Lower leg skin (tissue), 3 donors: ENCODE results near the gene SPATA31C1.

Experiments
- POLR2A ChIP-seq, 2 donors: fragments of 450-650 bp; IDR thresholded peaks; one replicate each; pipeline ENCODE4 v1.6.1; 2016 to 2017; ENCODE audit warnings: antibody characterized with exemption in 2 of 2, mild to moderate bottlenecking in 1 of 2, moderate library complexity in 1 of 2
- TF ChIP-seq, protein P1 (sequence below), 3 donors: fragments of 450-650 bp; IDR thresholded peaks; one replicate each; pipeline ENCODE4 v1.5.1; 2016; ENCODE audit warnings: antibody characterized with exemption in 3 of 3, mild to moderate bottlenecking in 3 of 3, moderate library complexity in 2 of 3

DNA sequence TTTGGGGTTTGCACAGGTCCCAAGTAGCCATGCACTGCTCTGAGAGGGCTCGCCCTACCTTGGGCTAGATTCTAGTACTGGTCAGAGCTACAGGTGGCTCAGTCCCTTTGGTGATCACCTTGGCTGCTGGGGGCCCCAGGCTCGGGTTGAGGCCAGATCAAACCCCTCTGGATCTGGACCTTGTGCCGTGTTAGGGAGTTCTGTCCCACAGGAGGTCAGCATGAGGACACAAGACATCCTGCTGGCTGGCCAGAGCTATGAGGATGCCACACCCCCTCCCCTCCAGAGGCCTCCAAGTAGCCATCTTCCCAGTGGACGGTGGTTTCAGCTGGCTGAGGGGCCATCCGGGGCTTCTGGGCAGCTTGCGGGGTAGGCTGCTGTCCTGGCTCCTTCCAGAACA, 46.0 kb downstream of the SPATA31C1 start:
- TF ChIP-seq, protein P1, sequence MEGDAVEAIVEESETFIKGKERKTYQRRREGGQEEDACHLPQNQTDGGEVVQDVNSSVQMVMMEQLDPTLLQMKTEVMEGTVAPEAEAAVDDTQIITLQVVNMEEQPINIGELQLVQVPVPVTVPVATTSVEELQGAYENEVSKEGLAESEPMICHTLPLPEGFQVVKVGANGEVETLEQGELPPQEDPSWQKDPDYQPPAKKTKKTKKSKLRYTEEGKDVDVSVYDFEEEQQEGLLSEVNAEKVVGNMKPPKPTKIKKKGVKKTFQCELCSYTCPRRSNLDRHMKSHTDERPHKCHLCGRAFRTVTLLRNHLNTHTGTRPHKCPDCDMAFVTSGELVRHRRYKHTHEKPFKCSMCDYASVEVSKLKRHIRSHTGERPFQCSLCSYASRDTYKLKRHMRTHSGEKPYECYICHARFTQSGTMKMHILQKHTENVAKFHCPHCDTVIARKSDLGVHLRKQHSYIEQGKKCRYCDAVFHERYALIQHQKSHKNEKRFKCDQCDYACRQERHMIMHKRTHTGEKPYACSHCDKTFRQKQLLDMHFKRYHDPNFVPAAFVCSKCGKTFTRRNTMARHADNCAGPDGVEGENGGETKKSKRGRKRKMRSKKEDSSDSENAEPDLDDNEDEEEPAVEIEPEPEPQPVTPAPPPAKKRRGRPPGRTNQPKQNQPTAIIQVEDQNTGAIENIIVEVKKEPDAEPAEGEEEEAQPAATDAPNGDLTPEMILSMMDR (IDR thresholded peaks at IDR 0.05) = no peak
- no peak for TF ChIP-seq POLR2A (IDR thresholded peaks at IDR 0.05)
